Effector CD8-positive, alpha-beta T cell (primary cell): ENCODE measurements around the gene TPGS1.

Experiments
- DNase-seq: peaks from one replicate; lab custom pipeline; 2025; lab: John Stamatoyannopoulos, UW
- total RNA-seq, 4 experiments: gene quantifications; one replicate each; lab custom pipeline; 2026; lab: John Stamatoyannopoulos, UW

Gene TPGS1, protein sequence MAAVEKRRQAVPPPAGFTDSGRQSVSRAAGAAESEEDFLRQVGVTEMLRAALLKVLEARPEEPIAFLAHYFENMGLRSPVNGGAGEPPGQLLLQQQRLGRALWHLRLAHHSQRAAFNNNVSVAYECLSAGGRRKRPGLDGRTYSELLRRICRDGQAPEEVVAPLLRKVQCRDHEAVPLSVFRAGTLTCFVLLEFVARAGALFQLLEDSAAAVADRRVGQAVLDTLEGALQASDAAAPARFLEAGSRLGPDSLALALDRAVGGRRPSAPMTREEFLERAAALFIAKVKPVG
- total RNA-seq = 17.2 to 28.6 (median 20.8) reads per million in 4 experiments

GRCh38 chr19:507286-508203 lies at the start of gene TPGS1:
Gene TPGS1, plus strand, starts transcription at chr19:507497. Its CDS starts 10 bp downstream, at chr19:507507.
- peak; percentile 90 for DNase-seq

DNA sequence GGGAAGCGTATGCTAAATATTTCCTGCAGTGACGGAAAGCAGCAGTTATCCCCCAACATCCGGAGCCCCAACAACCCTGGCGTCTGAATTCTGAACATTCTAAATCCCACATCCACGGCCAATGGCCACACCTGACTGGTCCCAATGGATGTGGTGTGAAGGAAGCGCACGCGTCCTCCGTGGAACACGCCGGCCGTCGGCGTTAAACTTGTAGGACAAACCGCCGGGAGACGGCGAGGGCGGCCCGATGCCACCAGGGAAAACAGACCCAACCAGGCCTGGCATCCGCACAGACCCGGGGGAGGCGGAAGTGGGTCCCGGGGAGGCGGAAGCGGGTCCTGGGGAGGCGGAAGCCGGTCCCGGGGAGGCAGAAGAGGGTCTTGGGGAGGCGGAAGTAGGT lies 49.7 kb upstream of the TPGS1 start:
- DNase-seq = no peak

DNA sequence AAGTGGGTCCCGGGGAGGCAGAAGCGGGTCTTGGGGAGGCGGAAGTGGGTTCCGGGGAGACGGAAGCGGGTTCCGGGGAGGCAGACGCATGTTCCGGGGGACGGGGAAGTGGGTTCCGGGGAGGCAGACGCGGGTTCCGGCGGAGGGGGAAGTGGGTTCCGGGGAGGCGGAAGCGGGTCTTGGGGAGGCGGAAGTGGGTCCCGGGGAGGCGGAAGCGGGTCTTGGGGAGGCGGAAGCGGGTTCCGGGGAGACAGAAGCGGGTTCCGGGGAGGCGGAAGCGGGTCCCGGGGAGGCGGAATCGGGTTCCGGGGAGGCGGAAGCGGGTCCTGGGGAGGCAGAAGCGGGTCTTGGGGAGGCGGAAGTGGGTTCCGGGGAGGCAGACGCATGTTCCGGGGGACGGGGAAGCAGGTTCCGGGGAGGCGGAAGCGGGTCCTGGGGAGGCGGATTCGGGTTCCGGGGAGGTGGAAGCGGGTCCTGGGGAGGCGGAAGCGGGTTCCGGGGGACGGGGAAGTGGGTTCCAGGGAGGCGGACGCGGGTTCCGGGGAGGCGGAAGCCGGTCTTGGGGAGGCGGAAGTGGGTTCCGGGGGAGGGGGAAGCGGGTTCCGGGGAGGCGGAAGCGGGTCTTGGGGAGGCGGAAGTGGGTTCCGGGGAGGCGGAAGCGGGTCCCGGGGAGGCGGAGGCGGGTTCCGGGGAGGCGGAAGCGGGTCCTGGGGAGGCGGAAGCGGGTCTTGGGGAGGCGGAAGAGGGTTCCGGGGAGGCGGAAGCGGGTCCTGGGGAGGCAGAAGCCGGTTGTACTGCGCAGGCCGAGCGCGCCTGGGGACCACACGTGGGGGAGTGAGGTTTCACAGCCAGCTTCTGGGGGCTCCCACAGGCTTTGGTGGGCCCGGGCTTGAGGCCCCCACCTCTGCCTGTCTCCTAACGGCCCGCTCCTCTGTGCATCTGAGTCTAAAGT lies 48.9 kb upstream of the TPGS1 start:
- no peak for DNase-seq

DNA sequence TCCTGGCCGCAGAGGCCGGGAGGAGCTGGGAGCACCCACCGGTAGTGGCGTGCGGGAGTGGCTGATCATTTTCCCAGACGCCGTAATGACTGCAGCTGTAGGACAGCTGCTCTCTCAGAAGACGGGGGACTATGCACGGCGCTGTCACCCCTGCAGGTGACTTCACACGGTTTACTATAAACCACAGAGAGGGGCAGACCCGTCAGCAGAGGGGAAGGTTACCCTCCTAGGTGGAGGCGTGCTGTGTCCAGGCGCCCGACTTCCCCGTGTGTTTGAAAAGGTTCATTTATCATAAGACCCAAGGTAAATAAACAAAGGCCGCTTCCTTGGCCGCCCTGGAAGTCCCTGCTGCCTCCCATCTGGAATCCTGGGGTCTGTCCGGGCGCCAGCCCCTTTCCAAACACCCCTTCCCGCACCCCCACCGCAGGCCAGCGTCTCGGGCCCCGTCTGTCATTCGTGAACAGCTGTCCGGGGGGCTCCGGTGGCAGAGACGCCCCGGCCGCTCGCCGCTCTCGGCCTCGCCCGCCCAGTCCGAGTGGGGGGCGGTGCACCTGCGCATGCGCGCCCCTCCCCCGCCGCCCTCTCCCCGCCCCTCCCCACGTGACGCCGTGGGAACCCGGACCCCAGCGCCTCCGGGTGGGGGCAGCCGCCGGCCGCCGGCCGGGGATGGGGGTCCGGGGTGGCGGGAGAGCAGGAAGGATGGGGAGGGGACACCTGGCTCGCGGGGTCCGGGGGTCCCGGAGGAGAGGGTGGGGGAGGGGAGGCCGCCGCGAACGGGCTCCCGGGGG lies 47.4 kb upstream of the TPGS1 start:
- no peak for DNase-seq

GRCh38 chr19:460877-461720 lies 46.2 kb upstream of the TPGS1 start, which contains the start of gene SHC2:
Gene SHC2, minus strand, starts transcription at chr19:461033. Its CDS starts 37 bp downstream, at chr19:460996.
- DNase-seq = no peak

- no peak for DNase-seq
Measured at GRCh38 chr19:461721-462551, 45.4 kb upstream of the TPGS1 start.

GRCh38 chr19:463483-464207 lies 43.7 kb upstream of the TPGS1 start:
- DNase-seq = no peak

DNA sequence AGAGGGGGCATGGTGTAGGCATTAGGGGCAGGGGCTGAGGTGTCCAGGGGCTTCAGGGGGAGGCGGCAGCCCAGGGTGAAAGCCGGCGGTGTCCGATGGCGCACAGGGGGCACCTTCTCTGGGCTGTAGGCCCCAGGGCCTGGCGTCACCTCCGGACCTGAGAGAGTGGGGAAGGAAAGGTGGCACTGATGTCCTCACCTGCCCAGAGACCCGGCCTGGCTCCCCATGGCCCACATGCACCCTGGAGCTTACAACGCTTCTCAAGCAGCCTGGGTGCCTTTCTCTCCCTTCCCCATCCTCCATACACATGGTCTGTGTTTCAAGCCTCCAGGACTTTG lies 43.1 kb upstream of the TPGS1 start:
- DNase-seq = no peak

DNA sequence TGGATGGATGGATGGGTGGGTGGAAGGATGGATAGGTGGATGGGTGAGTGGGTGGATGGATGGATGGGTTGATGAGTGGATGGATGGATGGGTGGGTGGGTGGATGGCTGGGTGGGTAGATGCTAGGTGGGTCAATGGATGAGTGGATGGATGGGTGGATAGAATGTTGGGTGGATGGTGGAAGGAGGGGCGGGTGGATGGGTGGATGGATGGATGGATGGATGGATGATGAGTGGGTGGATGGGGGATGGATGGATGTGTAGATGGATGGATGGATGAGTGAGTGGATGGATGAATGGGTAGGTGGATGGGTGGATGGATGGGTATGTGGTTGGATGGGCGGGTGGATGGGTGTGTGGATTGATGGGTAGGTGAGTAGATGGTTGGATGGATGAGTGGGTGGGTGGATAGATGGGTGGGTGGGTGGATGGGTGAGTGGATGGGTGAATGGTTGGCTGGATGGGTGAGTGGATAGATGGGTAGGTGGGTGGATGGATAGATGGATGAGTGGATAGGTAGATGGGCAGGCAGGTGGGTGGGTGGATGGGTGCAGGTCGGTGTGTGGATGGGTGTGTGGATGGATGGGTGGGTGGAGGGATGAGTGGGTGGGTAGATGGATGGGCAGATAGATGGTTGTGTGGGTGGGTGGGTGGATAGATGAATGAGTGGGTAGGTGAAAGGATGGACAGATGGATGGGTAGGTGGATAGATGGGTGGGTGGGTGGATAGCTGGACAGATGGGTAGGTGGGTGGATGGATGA lies 42.1 kb upstream of the TPGS1 start:
- DNase-seq = no peak

DNA sequence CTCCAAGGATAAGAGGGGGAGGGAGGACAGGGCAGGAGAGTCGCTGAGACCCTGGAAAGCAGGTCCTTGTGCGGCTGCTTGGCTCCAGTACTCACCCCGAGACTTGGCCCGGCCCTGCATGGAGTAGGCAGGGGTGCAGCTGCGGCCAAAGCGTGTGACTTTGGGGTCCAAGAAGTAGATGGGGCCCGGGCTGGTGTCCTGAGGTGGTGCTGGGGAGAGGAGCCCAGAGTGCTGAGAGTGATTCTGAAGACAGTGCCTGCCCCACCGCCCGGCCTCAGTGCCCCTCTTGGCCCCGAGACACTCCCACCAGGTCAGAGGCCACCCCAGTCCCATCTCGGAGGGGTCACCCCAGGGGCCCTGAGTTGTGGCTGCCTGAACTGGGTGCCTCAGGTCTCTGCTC lies 39.7 kb upstream of the TPGS1 start:
- DNase-seq = no peak

DNA sequence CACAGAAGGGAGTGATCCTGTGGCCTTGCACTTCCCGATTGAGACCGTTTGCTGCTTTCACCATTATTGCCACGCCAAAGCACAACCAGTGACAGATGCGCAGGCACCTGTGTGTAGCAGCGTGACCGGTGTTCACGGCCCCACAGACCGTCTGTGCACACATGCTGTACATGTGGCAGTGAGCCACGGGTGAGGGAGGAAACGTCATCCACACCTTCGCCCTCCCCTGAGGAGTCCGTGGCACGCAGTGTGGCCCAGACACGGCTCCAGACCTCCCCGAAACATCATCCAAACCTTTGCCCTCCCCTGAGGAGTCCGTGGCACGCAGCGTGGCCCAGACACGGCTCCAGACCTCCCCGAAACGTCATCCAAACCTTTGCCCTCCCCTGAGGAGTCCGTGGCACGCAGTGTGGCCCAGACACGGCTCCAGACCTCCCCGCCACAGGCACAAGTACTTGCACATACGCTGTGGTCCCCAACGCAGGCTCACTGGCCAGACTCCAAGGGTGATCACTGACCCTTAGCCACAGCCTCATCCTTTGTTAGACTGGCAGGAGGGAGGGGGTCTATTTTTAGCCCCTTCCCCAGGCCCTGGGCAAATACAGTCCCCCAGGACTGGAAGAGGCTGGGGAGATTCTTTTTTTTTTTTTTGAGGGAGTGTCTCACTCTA lies 38.6 kb upstream of the TPGS1 start:
- DNase-seq = no peak

GRCh38 chr19:469833-470232 lies 37.5 kb upstream of the TPGS1 start:
- DNase-seq = no peak

DNA sequence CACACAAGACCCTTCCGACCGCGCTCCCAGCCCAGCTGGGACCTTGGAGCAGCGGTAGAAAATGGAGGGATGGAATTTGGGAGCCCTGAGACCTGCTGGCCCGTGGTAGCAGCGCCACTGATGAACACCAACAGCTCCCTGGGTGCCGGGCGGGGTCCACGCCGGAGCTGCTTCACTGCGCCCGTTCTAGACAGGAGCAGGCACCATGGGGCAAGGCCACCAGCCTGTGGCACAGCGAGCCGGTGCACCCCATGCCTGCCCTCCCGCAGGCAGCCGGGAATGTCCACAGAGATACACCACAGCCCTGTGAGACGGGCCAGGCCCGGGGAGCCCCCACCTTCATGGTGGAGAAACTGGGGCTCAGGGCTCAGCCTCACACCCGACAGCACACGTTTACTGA lies 36.6 kb upstream of the TPGS1 start:
- DNase-seq = no peak

- no peak for DNase-seq
Measured at GRCh38 chr19:472005-472858, 35.1 kb upstream of the TPGS1 start.

- DNase-seq = no peak
Measured at GRCh38 chr19:474126-475078, 32.9 kb upstream of the TPGS1 start.
